Stimulated activated CD4-positive, alpha-beta T cell treated with anti-CD3 and anti-CD28 coated beads, TNF-alpha, amount 100 ng/mL, for 48 hours (primary cell): Measurements from ENCODE around the gene UBE2QL1.

Source experiments
- DNase-seq, 3 donors: peaks; one replicate each; pipeline ENCODE4 v3.0.0-alpha.2; 2020; ENCODE audit warnings: low read depth in 3 of 3

UBE2QL1 gene

DNA sequence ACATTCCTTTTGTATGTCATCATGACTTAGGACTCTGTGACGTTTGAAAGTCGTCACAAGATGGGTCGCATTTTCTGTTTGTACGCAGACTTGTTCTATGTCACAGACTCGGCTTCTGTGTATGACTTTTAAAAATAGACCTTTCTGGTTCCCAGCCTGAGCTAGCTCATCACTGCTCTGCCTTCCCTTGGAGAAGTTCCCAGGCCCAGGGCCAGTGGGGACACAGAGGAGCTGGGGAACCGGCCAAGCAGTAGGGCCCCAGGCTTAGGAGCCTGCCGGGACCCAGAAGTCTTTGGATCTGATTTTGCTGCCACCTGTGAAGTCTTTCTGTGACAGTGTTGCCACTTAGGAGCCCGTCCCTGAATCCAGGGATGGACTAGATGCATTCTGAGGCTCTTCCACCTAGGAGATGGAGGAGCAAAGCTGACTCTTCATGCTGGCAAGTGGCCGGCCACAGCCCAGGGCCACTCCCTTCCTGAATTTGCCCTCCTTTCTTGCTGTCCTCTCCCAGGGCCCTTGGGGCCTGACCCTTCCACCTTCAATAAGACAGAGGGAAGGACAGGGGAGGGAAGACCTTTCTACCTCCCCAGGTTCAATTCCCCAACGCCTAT lies 18.1 kb upstream of the UBE2QL1 start:
- DNase-seq = no peak

DNA sequence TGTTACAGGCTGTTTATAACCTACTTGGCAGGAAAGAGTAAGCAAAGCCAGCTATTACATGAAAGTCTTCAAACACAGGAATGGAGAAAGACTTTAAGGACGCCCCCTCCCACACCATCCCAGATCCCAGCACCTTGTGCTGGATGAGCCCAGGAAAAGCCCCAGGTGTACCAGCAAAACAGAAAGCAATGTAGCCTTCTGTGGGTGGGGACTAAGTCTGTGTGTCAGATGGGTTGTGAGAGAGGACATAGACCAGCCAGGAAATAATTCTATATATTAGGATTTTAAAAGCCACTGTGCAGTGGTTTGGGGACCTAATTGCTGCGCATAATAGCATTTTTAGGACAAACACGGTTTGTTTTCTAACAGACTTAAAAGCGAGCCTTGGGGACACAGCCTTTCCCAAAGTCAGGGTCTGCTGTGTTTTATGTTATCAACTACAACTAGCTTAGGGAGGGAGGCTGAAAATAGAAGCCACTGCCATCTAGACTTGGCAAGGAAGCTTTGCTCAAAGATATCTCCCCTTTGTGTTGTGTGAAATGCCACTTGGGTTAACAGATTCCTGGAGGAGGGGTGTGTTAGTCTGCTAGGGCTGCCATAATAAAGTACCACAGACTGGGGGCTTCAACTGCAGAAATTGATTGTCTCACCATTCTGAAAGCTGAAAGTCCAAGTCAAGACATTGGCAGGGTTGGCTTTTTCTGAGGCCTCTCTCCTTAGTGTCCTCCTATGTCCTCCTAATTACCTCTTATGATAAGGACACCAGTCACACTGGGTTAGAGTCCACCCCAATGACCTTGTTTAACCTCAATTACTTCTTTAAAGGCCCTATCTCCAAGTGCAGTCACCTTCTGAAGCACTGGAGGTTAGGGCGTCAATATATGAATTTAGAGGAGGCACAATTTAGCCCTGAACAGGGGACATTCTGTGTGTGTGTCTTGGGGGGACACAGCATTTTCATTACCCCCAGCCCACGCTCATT lies 17.2 kb upstream of the UBE2QL1 start:
- no peak for DNase-seq

DNA sequence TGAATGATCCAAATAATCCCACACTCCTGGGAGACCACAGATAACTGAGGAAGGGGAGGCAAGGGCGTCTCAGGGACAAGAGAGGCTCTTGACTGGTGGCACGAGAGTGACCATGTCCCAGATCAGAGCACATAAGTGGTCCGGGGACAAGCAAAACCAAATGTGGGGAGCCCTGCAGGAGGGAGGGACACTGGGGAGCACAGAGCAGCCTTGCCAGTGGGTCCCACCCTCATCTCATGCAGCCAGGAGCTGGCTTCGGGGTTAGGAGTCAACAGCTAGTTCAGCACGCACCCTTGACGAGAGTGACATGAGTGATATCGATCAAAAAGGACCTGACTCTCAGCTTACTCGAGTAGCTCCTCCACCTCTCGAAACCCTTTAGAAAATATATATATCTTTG lies 16.5 kb upstream of the UBE2QL1 start:
- DNase-seq = no peak

GRCh38 chr5:6434731-6435130 lies 13.9 kb upstream of the UBE2QL1 start:
- DNase-seq = no peak

DNA sequence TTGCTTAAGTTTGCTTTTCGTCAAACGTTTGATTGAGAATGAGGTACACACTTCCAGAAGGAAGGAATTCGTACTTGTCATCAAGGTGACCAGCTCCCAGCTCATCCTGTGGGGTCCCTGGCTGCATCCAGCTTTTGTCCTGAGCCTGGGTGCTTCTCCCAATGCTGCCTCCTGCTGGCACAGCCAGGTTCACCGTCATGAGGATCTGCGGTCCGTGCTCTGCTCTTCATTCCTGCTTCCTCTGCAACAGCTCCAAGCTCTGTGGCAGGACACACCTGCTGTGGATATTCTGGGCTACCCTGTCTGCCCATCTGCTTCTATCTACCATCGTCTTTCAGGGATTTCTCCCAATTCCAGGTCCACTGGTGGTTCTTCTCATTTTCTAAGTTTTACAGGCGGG lies 13.3 kb upstream of the UBE2QL1 start:
- DNase-seq = no peak

GRCh38 chr5:6436715-6437331 lies 11.8 kb upstream of the UBE2QL1 start:
- DNase-seq = no peak

DNA sequence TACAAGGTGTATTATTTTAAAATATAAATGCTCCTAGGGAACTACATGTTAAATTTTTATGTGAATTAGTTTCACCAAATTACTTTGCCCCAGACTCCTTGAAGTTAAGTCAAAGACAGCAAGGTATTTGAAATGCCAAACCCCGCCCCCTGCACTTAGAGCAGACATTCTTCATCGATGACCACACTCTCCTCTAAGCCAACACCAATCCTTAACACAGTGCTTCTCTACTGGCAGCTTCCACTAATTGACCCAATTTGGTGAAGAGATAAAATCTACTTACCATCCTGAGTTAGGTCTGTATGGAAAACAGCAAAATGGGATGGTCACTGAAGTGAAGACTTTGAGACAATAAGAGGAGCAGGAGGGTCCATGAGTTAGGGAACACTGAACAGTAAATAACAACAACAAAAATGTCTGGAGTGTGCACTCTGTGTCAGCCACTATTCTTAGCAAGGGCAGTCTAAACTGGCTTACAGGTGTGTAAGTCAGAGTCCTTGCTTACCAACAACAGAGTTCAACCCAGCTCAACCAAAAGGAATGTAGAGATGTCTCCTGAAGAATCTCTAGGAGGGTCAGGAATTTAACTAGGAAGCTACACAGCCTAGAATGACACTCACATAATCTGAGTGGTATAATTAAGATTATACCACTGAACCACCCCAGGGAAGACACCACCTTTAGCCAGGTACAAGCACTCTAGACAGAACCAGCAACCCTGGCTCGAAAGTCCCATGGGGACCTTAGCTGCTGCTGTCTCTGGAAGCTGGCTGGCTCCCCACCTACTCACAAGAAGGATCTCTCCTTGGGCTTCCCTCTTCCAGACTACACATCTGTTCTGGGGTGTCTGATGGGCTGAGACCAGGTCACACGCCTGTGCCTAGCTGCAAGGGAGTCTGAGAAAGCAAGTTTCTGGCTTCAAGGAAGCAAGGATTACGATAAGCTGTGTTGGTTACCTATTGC lies 8.8 kb upstream of the UBE2QL1 start:
- no peak for DNase-seq

DNA sequence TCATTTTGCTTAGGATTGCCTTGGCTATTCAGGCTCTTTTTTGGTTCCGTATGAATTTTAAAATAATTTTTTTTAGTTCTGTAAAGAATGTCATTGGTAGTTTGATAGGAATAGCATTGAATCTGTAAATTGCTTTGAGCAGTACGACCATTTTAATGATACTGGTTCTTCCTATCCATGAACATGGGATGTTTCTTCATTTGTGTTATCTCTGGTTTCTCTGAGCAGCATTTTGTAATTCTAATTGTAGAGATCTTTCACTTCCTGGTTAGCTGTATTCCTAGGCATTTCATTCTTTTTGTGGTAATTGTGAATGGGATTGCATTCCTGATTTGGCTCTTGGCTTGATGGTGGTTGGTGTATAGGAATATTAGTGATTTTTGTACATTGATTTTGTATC lies 6.3 kb upstream of the UBE2QL1 start:
- no peak for DNase-seq

DNA sequence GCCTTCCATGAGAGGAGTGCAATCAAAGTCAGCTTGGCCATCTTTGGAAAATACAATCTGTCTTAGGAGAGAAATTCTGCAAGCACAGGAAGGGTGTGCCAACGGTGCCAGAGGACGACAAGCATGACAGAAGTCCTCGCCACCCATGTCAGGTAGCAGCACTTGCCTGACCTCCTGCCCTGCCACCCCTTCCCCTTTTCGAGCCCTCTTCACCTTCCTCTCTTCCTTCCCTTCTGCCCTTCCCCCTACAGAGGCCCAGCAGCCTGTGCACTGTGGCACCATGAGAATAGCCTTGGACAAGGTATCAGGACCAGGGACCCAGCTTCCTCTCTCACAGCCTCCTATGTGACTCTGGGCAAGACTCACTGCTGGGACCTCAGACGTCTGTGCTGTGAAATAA lies 5.3 kb upstream of the UBE2QL1 start:
- DNase-seq = no peak

- no peak for DNase-seq
Measured at GRCh38 chr5:6446042-6446441, 2.6 kb upstream of the UBE2QL1 start.

DNA sequence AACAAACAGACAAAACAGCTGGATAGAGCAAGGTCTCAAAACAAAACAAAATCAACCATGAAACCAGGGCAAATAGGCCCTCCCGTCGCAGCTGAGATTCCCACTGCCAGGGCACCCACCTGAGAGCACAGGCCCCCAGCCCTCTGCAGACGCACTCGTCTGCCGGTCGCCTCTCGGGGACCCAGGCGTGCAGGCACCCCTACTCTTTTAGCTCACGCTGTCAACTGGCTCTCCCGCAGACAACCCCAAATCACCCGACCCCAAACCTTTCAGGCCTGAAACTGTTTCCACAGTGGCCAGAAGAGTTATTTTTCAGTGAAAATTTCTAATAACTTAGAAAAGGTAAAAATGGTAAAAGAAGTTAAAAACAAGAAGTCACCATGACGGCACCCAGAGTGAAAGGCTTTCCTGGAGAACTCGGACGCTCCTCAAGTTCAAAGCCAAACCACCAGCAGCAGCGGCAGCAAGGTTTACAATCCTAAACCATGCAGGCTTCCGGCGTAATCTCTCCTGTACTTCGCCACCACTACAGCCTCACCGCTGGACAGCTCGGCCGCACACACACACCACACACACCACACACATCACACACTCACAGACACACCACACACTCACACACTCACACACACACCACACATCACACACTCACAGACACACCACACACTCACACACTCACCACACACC lies 1.9 kb upstream of the UBE2QL1 start:
- no peak for DNase-seq

DNA sequence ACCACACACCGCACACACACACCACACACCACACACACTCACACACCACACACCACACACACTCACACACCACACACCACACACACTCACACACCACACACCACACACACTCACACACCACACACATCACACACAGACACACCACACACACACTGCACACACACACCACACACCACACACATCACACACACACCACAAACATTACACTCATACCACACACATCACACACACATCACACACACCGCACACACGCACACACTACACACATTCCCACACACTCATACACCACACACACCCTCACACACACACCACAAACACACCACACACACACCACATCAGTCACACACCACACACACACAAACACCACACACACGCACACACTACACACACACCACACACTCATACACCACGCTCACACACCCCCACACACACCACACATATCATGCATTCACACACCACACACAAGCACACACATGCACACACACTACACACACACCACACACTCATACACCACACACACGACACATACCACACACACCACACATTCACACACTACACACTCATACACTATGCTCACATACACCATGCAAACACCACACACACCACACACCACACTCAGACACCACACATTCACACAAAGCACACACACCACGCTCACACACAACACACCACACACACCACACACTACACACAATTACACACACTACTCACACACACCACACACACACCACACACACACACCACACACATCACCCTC lies 1.1 kb upstream of the UBE2QL1 start:
- no peak for DNase-seq

DNA sequence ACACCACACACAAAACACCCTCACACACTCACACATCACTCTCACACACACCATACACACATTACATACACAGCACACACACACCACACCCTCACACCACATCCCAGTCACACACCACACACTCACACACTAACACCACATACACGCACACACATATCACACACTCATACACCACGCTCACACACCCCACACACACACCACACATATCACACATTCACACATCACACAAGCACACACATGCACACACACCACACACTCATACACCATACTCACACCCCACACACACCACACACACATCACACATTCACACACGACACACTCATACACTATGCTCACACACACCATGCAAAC lies 543 bp upstream of the UBE2QL1 start:
- no peak for DNase-seq

DNA sequence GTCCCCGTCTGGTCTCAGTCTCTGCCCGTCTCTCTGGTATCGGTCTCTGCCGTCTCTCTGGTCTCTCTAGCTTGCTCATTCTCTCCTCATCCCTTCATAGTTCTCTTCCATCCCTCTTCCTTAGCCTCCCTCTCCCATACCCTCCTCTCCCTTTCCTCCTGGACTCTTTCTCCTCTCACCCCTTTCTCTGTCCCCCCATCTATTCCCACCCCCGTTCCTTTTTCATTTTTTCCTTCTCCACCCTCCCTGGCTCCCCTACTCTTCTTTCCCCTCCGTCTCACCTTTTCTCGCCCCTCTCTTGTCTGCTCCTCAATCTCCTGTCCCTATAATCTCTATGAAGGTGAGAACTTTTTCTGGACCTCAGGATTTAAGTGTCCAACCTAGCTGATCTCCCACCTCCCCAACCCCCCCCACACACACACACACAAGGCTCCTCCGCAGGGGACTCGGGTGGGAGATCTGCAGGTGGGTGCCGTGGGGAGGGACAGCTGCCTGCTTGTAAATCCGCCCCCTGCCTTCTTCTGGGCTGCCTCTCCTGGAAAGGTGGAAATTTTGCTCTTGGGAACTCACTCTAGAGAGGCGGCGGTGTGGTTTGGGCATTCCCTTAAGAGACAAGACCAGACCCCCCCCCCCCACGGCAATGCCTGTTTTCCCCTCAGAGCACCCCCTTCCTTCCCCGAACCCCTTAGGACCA lies 953 bp downstream of the UBE2QL1 start:
- DNase-seq = no peak

DNA sequence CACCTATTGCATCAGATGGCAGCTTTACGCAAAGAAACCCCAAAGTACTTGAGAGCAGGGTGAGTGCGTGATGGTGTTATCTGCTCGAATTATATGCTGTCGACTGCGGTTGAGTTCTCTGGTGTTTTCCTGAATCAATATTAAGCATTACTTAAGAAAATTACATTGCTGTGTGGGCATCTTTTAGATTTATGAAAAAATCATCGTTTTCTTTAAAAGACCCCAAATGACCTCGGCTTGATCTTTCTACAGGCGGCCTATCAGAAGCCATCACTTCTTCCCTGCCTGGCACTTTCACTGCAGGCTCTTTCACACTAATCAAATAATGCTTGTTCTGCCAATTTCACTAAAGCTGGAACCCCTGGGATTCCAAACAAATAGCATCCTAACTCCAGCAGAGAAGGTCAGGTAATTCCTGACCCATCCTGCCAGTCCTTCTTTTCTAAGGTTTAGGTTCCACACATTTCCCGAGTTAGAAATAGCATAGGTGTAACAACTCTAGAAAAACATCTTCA lies 1.7 kb downstream of the UBE2QL1 start:
- no peak for DNase-seq

GRCh38 chr5:6452622-6453504 lies 4.2 kb downstream of the UBE2QL1 start:
- DNase-seq = no peak

DNA sequence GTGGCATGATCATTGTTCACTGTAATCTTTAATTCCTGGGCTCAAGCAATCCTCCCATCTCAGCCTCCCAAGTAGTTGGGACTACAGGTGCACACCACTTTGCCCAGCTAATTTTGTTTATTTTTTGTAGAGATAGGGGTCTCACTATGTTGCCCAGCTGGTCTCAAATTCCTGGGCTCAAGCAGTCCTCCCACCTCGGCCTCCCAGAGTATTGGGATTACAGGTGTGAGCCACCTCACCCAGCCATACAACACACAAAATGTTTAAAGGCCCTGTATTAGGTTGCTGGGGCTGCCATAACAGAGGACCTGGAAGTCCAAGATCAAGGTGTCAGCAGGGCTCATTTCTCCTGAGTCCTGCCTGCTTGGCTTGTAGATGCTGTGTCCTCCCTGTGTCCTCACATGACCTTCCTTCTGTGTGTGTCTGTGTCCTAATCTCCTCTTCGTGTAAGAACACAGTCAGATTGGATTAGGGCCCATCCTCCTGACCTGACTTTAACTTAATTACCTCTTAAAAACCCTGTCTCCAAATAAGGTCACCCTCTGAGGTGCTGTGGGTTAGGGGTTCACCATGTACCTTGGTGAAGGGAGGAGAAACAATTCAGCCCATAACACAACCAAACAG lies 5.4 kb downstream of the UBE2QL1 start:
- DNase-seq = no peak

DNA sequence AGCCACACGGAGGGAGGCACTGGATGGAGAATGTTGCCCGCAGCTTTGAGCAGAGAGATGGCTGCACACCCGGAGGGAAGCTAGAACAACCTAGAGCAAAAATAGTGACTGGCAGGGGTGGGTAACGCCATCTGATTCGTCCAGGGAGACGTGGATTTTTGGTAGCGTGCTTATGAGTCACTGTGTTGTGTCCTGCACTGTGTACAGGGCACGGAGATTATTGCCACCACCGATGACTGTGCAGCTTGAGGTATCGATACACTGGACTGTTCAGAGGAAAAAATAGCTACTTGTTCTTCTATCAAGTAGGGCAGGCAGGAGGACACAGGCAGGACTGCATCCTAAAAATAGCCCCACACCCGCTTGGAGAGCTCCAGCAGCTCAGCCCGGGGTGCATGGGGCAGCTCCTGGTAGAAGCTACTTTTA lies 6.0 kb downstream of the UBE2QL1 start:
- DNase-seq = no peak
